Fibroblast of the aortic adventitia (primary cell): Measurements from ENCODE around the gene NDUFV3. TPM values are rescaled to one million over a fixed set of nuclear protein-coding genes. Genes with fewer than 3 reads are reported as not detected.

Source experiments
- DNase-seq: peaks from one replicate; pipeline ENCODE4 v3.0.0-alpha.2; 2010; ENCODE audit warnings: low read depth
- H3K4me3 ChIP-seq: 2 replicates; pipeline ENCODE4 v1.5.1; 2011; ENCODE audit warnings: low read depth, mild to moderate bottlenecking, control low read depth, low read length, moderate library complexity
- CTCF ChIP-seq: IDR thresholded peaks from 2 replicates; pipeline ENCODE4 v1.5.1; 2011; ENCODE audit warnings: mild to moderate bottlenecking, low read length, control low read depth, inconsistent platforms; ENCODE audit not compliant: insufficient read depth
- total RNA-seq: library from RNA; depleted of rRNA; stranded (reverse); fragments of >200 nt; gene quantifications from 2 replicates; pipeline ENCODE4 v1.2.3, GENCODE V29; 2012; ENCODE audit warnings: low replicate concordance

NDUFV3 gene
- total RNA-seq, 1 donor, result 53.1 TPM

DNA sequence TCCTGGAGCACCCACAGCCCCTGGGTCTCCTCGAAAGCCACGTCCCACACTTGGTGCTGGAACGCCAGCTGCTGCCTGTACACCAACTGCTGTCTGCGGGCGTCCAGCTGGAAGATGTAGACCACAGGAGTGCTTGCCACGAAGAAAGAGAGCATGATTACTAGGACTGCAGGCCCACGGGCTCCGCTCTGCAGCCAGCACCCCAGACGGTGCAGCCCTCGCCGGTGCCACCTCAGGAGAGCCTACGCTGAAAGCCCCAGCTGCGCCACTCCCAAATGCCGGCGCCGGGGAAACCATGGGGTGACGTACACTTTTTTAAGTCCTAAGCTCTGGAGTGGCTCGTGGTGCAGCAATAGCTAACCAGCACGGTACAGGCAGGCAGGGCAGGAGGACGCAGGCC lies 39.5 kb upstream of the NDUFV3 start:
- TF ChIP-seq CTCF, result no peak
- DNase-seq, result no peak
- no peak overlapping the region for H3K4me3 ChIP-seq

DNA sequence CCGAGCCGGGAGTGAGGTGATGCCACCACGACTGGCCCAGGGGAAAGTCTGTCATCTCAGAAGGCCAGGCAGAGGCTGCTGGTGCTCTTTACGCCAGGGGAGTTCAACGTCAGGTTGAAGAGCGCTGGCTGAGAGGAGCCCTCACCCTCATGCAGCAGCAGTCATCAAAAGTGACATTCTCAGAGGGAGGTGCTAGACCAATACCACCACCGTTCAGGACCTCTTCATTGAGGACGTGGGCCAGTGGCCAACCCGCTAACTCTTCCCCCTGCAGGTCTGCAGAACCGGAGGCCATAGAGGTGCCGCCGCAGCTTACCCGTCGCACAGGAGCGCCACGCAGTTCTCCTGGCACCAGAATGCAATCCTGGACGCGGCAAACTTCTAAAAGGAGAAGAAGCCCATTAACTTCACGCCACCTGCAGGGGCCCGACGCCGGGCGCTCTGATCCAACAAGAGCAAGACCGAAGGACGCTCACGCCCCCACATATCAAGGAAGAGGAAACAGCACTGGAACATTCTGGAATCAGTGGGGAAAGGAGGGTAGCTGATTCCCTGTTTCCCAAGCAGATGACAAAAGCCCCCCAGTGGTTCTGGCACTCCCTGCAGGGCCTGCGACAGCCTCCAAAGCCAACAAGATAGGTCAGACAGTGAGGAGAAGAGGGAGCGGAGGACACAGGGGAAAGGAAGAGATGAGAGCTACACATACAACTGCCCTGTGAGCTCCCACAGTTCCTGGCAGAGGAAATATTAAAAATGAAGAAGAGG lies 38.7 kb upstream of the NDUFV3 start:
- no peak for TF ChIP-seq CTCF

DNA sequence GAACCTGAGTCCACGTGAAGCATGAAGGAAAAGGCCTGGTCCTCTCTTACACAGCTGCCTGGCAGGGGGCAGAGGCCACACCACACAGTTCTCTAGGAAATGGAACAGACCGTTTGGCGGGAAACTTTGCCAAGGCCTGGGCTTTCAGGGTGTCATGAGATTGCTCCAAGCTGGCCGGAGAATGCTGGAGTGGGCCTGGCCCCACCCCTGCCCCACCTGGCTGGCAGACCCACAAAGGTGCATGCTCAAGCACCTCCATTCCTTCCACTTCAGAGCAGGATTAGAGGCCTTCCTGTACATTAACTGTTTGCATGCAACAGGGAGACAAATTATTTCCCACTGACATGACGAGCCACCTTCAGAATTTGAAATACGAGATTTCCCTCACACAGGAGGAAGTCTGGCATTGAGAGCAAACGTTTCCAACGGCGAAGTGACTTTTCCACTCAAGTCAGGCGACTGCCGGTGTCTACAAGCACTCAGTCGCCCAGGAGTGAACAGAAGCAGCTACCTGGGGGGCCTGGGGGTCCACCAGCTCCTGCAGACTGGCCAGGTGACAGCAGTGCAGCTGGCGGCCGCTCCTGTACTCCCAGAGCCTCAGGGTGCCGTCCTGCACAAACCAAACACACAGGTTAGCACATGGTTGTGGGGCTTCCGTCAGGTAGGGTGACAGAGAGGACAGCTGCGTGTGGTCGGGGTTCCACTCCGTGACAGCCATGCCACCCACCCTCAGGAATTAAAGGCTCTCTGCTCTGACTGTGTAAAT lies 37.8 kb upstream of the NDUFV3 start:
- no peak for DNase-seq
- no peak for TF ChIP-seq CTCF
- H3K4me3 ChIP-seq, result no peak overlapping the region

More for the DNA sequence above, 38.7 kb upstream of the NDUFV3 start:
- no peak for DNase-seq
- H3K4me3 ChIP-seq, result no peak overlapping the region

DNA sequence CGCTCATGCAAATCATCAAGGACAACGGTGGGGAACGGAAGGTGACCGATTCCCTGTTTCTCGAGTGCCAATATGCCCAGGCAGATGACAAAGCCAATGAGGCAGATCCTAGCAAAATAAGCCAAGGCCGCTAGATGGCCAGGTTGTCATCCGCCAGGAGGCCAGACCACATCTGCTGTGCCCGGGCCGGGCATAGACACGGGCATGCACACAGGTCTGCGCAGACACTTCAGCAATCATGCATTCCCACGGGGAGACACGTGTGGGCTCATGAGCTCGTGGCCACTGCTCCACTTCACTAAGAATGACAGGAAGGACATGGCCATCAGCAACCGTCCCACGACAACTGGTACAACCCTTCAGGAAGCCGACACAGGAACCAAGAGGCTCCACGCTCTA lies 37.2 kb upstream of the NDUFV3 start:
- TF ChIP-seq CTCF, result no peak
- DNase-seq, result no peak
- H3K4me3 ChIP-seq, result no peak overlapping the region

GRCh38 chr21:42857216-42857615 lies 35.9 kb upstream of the NDUFV3 start:
- no peak overlapping the region for H3K4me3 ChIP-seq
- TF ChIP-seq CTCF, result no peak
- no peak for DNase-seq

DNA sequence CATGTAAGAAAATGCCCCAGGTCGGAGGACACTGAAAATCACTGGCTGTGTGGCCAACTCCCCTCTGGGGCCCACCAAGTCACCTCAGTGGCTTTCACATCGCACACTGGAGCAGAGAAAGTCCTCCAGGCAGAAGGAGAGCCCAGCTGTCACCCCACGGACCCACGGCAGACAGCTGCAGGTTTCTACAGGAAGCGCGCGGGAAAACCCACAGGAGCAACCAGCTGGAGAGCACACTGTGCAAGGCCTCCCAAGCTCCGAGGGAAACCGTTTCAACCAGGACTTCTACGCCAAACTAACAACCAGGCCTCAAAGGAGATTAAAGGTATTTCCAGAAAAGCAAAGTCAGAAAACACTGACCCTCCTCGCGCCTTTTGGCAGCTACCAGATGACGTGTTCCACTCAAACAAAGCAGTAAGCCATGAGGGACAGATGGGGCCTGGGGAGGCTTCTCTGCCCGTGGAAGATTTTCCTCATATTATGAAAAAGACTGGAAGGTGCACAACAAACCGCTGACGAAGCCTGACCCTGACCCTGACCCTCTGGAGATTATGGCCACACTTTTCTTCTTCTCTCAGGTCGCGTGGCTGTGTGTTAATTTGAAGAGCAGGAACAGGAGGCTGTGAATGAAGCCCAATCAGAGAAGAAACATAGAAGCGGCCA lies 34.8 kb upstream of the NDUFV3 start:
- no peak for TF ChIP-seq CTCF
- H3K4me3 ChIP-seq, result no peak overlapping the region
- DNase-seq, result no peak
